Mucosa of stomach (tissue), 1 donor: ENCODE results near the gene RINT1.

ENCODE experiments used
- H3K27me3 ChIP-seq: one replicate; pipeline ENCODE4 v1.7.0; 2013; ENCODE audit warnings: mild to moderate bottlenecking, low read length; ENCODE audit not compliant: control insufficient read depth, insufficient read depth
- H3K36me3 ChIP-seq: one replicate; pipeline ENCODE4 v1.7.0; 2013; ENCODE audit warnings: low read length; ENCODE audit not compliant: control insufficient read depth, insufficient read depth
- H3K4me1 ChIP-seq: one replicate; pipeline ENCODE4 v1.7.0; 2013; ENCODE audit warnings: mild to moderate bottlenecking, low read length; ENCODE audit not compliant: control insufficient read depth, insufficient read depth
- H3K4me3 ChIP-seq: one replicate; pipeline ENCODE4 v1.7.0; 2013; ENCODE audit warnings: low read length
- H3K9ac ChIP-seq: one replicate; pipeline ENCODE4 v1.7.0; 2013; ENCODE audit warnings: mild to moderate bottlenecking, low read length, moderate library complexity
- H3K9me3 ChIP-seq: one replicate; pipeline ENCODE4 v1.7.0; 2013; ENCODE audit warnings: mild to moderate bottlenecking, low read length, moderate library complexity; ENCODE audit not compliant: control insufficient read depth
- donor health status: Pancreatic carcinoma.

RINT1 gene

DNA sequence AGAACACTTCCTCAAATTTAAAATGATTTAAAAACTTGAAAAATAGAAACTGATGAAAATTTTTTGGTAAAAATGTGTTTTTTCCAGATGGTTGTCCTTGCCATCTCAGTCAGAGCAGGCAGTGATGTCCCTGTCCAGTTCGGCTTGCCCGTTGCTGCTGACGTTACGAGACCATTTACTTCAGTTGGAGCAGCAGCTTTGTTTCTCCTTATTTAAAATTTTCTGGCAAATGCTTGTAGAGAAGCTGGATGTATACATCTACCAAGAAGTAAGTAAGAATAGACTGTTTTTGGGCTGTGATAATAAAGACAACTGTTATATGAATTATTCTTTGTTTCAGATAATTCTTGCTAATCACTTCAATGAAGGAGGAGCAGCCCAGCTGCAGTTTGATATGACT, 33.2 kb downstream of the RINT1 start:
- H3K9ac ChIP-seq = no peak overlapping the region
- no peaks in the 10 kb centered on the region for H3K27me3 ChIP-seq
- H3K4me1 ChIP-seq = no peaks in the 10 kb centered on the region
- H3K4me3 ChIP-seq = no peak overlapping the region
- peaks cover 4% of the 10 kb centered on the region for H3K36me3 ChIP-seq
- no peaks in the 10 kb centered on the region for H3K9me3 ChIP-seq

DNA sequence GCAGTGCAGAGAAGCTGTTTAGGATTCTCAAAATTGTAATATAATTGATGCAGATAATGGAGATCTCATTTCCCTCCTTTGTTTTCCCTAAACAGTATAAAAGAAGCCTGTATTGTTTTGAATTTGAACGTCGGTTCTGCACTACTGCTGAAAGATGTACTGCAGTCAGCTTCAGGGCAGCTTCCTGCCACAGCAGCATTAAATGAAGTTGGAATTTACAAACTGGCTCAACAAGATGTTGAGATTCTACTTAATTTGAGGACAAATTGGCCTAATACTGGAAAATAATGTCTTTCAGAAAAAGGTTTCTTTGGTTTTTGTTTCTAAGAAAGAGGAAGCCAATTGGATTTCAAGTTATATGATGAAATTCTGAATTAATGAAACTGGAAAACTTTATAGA, 35.0 kb downstream of the RINT1 start:
- no peaks in the 10 kb centered on the region for H3K4me1 ChIP-seq
- no peaks in the 10 kb centered on the region for H3K27me3 ChIP-seq
- H3K4me3 ChIP-seq = no peak overlapping the region
- H3K9me3 ChIP-seq = no peaks in the 10 kb centered on the region
- H3K36me3 ChIP-seq = peaks cover 4% of the 10 kb centered on the region
- H3K9ac ChIP-seq = no peak overlapping the region

GRCh38 chr7:105567821-105568220, 35.8 kb downstream of the RINT1 start:
- no peaks in the 10 kb centered on the region for H3K27me3 ChIP-seq
- H3K9me3 ChIP-seq = no peaks in the 10 kb centered on the region
- no peak overlapping the region for H3K4me3 ChIP-seq
- no peaks in the 10 kb centered on the region for H3K4me1 ChIP-seq
- H3K9ac ChIP-seq = no peak overlapping the region
- H3K36me3 ChIP-seq = peaks cover 4% of the 10 kb centered on the region

DNA sequence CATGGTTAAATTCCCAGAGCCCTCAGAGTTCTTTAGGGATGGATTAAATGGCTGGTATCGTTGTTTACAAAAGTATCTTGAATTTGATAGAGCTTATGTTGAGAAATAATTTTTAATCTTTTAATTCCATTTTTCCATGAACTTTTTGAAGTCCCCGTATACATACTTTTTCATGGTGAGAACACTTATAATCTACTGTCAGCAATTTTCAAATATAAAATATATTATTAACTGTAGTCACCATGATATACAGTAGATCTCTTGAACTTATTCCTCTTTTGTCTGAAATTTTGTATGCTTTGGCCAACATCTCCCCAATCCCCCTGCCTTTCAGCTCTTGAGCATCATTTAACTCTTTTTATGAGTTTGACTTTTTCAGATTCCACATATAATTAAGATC, 39.9 kb downstream of the RINT1 start:
- no peak overlapping the region for H3K9ac ChIP-seq
- H3K36me3 ChIP-seq = no peaks in the 10 kb centered on the region
- no peaks in the 10 kb centered on the region for H3K9me3 ChIP-seq
- H3K27me3 ChIP-seq = no peaks in the 10 kb centered on the region
- H3K4me3 ChIP-seq = no peak overlapping the region
- H3K4me1 ChIP-seq = no peaks in the 10 kb centered on the region

DNA sequence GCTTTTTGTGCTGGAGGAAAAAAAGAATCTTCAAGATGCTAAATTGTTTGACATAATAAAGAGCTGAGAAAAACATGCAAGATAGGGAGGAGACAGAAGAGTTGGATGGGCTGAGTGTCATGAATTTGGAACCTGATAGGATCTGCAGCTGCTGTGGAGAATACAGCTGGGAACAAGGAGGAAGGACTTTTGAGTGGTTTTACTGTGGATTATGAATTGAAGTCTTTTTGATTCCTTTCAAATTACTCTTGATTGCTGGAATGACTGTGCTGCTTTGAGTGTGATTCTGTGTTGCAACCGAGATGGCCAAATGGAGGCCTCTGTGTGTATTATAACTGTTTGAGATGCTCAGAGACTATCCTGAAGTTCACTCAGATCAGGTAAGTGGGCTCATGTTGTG, 45.2 kb downstream of the RINT1 start:
- H3K4me3 ChIP-seq = no peak overlapping the region
- no peaks in the 10 kb centered on the region for H3K36me3 ChIP-seq
- H3K27me3 ChIP-seq = no peaks in the 10 kb centered on the region
- H3K9ac ChIP-seq = no peak overlapping the region
- no peaks in the 10 kb centered on the region for H3K9me3 ChIP-seq
- H3K4me1 ChIP-seq = peaks cover 4% of the 10 kb centered on the region

GRCh38 chr7:105578496-105578895, 46.5 kb downstream of the RINT1 start:
- no peaks in the 10 kb centered on the region for H3K27me3 ChIP-seq
- H3K4me1 ChIP-seq = peaks cover 4% of the 10 kb centered on the region
- H3K9ac ChIP-seq = no peak overlapping the region
- H3K9me3 ChIP-seq = no peaks in the 10 kb centered on the region
- no peaks in the 10 kb centered on the region for H3K36me3 ChIP-seq
- H3K4me3 ChIP-seq = no peak overlapping the region

DNA sequence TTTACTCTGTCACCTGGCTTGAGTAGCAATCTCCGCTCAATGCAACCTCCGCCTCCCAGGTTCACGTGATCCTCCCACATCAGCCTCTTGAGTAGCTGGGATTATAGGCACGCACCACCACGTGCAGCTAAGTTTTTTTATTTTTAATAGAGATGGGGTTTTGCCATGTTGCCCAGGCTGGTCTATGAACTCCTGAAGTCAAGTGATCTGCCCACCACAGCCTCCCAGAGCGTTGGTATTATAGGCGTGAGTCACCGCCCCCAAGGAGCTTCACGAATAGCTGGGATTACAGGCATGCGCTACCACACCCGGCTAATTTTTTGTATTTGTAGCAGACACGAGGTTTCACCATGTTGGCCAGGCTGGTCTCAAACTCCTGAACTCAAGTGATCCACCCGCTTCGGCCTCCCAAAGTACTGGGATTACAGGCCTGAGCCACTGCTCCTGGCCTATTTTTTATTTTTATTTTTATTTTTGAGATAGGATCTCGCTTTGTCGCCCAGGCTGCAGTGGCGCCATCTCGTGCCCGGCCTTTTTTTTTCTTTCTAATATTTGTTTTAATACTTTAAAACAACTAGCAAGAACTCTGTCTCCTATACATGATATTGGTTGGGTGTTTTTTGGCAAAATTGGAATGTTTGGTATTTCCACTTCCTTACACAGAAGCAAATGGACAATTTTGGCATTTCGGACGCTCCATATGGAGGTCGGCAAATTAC, 48.2 kb downstream of the RINT1 start:
- no peaks in the 10 kb centered on the region for H3K27me3 ChIP-seq
- H3K9ac ChIP-seq = no peak overlapping the region

DNA sequence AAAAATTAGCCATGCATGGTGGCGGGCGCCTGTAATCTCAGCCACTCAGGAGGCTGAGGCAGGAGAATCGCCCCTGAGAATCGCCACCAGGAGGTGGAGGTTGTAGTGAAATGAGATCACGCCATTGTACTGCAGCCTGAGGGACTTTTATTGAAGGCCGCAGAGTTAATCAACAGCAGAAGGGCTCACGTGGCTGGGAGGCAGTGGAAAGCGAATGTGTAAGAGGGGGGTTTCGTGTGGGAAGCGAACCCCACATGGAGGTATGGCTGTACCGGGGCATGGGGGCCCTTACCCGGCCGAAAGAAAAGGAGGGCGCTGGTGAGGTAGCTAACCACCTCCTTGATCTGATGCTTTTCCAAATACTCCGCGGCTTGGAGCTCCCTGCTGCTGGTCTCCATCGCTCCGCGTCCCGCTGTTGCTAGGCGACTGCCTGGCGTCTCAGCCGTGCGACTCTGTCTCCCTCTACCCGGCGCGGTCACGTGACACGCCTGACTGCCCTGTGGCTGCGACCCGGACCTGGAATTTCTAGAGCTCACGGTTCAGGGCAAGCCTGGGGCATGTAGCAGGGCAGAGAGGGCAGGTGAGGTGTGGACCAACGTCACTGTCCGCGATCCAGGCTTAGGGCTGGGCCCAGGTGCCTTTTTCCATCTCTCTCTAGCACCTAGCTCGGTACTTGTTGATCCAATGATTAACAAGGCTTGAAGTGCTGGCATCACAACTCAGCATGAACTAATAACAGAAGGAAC, 49.2 kb downstream of the RINT1 start, which contains the start of gene EFCAB10:
EFCAB10 (minus strand) TSS at position 428 of the 746 bp plus-strand sequence; CDS start at position 398, 30 bp downstream.
- Histone ChIP-seq H3K27me3 (no peaks in the 10 kb centered on the region), H3K9ac (no peak within 1 kb of the TSS), H3K36me3 (no peaks in the 10 kb centered on the region), H3K4me1 (peaks cover 4% of the 10 kb centered on the region), H3K4me3 (no peak within 1 kb of the TSS), H3K9me3 (no peaks in the 10 kb centered on the region)

More for the DNA sequence above, 48.2 kb downstream of the RINT1 start:
- peaks cover 4% of the 10 kb centered on the region for H3K4me1 ChIP-seq
- H3K36me3 ChIP-seq = no peaks in the 10 kb centered on the region
- H3K9me3 ChIP-seq = no peaks in the 10 kb centered on the region
- H3K4me3 ChIP-seq = no peak overlapping the region

DNA sequence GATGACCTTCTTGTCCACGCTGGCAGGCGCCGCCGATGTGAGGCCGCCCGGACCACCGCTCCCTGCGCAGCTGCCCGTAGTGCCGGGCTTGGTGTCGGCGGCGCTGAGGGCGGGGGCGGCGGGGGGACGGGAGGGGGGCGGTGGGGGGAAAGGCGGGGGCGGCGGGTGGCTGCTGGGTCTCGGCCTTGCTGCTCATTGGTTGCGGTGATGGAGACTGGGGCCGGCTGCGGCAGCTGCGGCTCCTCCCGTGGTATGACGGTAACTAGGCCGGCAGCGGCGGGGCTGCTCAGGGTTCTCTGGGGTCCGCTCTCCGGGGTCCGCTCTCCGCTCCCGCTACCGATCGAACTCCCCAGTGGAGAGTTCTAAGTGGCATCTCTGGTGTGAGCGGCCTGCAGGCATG, 51.1 kb downstream of the RINT1 start:
- Histone ChIP-seq H3K9me3 (no peaks in the 10 kb centered on the region), H3K27me3 (no peaks in the 10 kb centered on the region), H3K4me3 (no peak overlapping the region), H3K9ac (no peak overlapping the region), H3K36me3 (no peaks in the 10 kb centered on the region), H3K4me1 (peaks cover 4% of the 10 kb centered on the region)

DNA sequence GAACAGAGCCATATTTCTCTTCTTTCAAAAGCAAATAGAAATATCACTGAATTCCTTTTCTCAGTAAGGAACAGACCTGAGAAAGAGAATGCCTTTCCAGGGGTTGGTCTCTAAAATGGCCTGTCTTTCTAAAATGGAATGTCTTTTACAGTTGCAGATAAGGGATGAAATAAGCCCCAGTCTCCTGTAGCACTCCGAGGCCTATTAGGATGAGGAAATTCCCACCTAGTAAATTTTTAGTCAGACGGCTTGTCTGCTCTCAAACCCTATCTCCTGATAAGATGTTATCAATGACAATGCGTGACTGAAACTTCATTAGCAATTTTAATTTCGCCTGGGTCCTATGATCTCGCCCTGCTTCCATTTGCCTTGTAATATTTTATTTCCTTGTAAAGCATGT, 52.2 kb downstream of the RINT1 start:
- Histone ChIP-seq H3K9ac (no peak overlapping the region), H3K36me3 (no peaks in the 10 kb centered on the region), H3K4me3 (no peak overlapping the region), H3K4me1 (peaks cover 4% of the 10 kb centered on the region), H3K27me3 (no peaks in the 10 kb centered on the region), H3K9me3 (no peaks in the 10 kb centered on the region)

DNA sequence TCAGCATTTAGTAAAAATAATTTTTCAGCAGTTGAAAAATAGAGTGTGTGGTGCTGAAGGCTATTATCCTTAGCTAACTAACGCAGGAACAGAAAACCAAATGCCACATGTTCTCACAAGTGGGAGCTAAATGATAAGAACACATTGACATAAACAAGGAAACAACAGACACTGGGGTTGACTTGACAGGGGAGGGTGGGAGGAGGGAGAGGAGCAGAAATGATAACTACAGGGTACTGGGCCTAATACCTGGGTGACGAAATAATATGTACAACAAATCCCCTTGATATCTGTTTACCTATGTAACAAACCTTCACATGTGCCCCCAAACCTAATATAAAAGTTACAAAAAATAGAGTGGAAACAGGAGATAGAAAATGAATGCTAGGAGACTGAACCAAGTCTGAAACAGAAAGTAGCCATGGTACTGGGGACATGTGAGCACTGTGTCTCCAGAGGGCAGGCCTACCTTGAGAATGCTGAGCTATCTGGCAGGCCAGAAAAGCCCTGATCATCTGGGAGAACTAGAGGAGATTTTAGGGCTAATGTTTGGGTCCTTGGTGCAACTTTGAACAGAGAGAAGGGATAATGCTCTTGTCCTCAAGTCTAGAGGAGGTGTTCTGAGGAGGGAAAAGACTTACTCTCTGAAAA, 54.0 kb downstream of the RINT1 start:
- no peaks in the 10 kb centered on the region for H3K9me3 ChIP-seq
- H3K4me3 ChIP-seq = no peak overlapping the region
- no peaks in the 10 kb centered on the region for H3K36me3 ChIP-seq
- no peak overlapping the region for H3K9ac ChIP-seq
- H3K4me1 ChIP-seq = peaks cover 3% of the 10 kb centered on the region
- H3K27me3 ChIP-seq = no peaks in the 10 kb centered on the region
